ENCODE measurements around the gene NEU2. TPM values are rescaled to one million over a fixed set of nuclear protein-coding genes. Genes with fewer than 3 reads are reported as not detected.

The NEU2 gene
- total and polyA plus RNA-seq, 7 donors = not detected

GRCh38 chr2:233044974-233045605, 12.6 kb downstream of the NEU2 start:
- H3K9me3 ChIP-seq = no peaks in the 10 kb centered on the region
- no peak for TF ChIP-seq CTCF (IDR thresholded peaks at IDR 0.05)
- WGBS, 3 donors = 82 to 83% (median 82%) methylated on average over 9 of the region's 9 CpGs
- no peaks in the 10 kb centered on the region for H3K4me1 ChIP-seq
- intact Hi-C loops (cut with DNase I) = loop anchor here (5.0 to 10.0 kb wide), 3 partner anchors 160 to 433 kb away; no protein-coding TSS in a partner anchor
- H3K27me3 ChIP-seq (ENCODE audit: insufficient read depth in 3 of 3, low read length in 2 of 3) = peaks cover 0 to 2% (median 0%) of the 10 kb centered on the region in 3 donors
- no peak overlapping the region for H3K27ac ChIP-seq
- H3K4me3 ChIP-seq = no peak overlapping the region
- no peak for DNase-seq
- no peaks in the 10 kb centered on the region for H3K36me3 ChIP-seq (ENCODE audit: insufficient read depth in 1 of 2, low read depth in 1 of 2)
- no peak for ATAC-seq

GRCh38 chr2:233047206-233047605, 14.7 kb downstream of the NEU2 start:
- H3K36me3 ChIP-seq (ENCODE audit: insufficient read depth in 1 of 2, low read depth in 1 of 2) = no peaks in the 10 kb centered on the region
- no peak for ATAC-seq
- no peak for TF ChIP-seq CTCF (IDR thresholded peaks at IDR 0.05)
- intact Hi-C loops (cut with DNase I) = loop anchor here (5.0 to 10.0 kb wide), 3 partner anchors 162 to 435 kb away; no protein-coding TSS in a partner anchor
- no peak for DNase-seq
- H3K4me1 ChIP-seq = no peaks in the 10 kb centered on the region
- 96 to 100% (median 96%) methylated on average over 3 of the region's 3 CpGs for WGBS, 3 donors
- H3K27me3 ChIP-seq (ENCODE audit: insufficient read depth in 3 of 3, low read length in 2 of 3) = peaks cover 0 to 2% (median 0%) of the 10 kb centered on the region in 3 donors
- H3K4me3 ChIP-seq = no peak overlapping the region
- H3K27ac ChIP-seq = no peak overlapping the region
- no peaks in the 10 kb centered on the region for H3K9me3 ChIP-seq

- no peak for DNase-seq
- Histone ChIP-seq H3K36me3 (ENCODE audit: insufficient read depth in 1 of 2, low read depth in 1 of 2) (no peaks in the 10 kb centered on the region), H3K4me1 (no peaks in the 10 kb centered on the region), H3K9me3 (no peaks in the 10 kb centered on the region), H3K4me3 (no peak overlapping the region), H3K27me3 (ENCODE audit: insufficient read depth in 3 of 3, low read length in 2 of 3) (peaks cover 0 to 2% (median 0%) of the 10 kb centered on the region in 3 donors), H3K27ac (no peak overlapping the region)
- ATAC-seq = no peak
- no peak for TF ChIP-seq CTCF (IDR thresholded peaks at IDR 0.05)
- 86 to 93% (median 90%) methylated on average over 9 of the region's 9 CpGs for WGBS, 3 donors
- intact Hi-C loops (cut with DNase I) = loop anchor here (5.0 to 10.0 kb wide), 3 partner anchors 163 to 435 kb away; no protein-coding TSS in a partner anchor
Observed at GRCh38 chr2:233047667-233048066, 15.2 kb downstream of the NEU2 start.

- no peak overlapping the region for H3K27ac ChIP-seq
- no peak for TF ChIP-seq CTCF (IDR thresholded peaks at IDR 0.05)
- ATAC-seq = no peak
- peaks cover 0 to 2% (median 0%) of the 10 kb centered on the region in 3 donors for H3K27me3 ChIP-seq (ENCODE audit: insufficient read depth in 3 of 3, low read length in 2 of 3)
- no peaks in the 10 kb centered on the region for H3K36me3 ChIP-seq (ENCODE audit: insufficient read depth in 1 of 2, low read depth in 1 of 2)
- 74 to 81% (median 76%) methylated on average over 10 of the region's 10 CpGs for WGBS, 3 donors
- intact Hi-C loops (cut with DNase I) = loop anchor here (5.0 to 10.0 kb wide), 3 partner anchors 164 to 436 kb away; no protein-coding TSS in a partner anchor
- DNase-seq = no peak
- H3K4me3 ChIP-seq = no peak overlapping the region
- H3K9me3 ChIP-seq = no peaks in the 10 kb centered on the region
- H3K4me1 ChIP-seq = no peaks in the 10 kb centered on the region
Observed at GRCh38 chr2:233048569-233049193, 16.2 kb downstream of the NEU2 start.
